ENCODE measurements around the gene SLC43A2. TPM values are rescaled to one million over a fixed set of nuclear protein-coding genes. Genes with fewer than 3 reads are reported as not detected.
A peak's percentile ranks its signal among the peaks of the same experiment; 100 is the strongest.
"Not testable (repeated sequence)": the region's sequence is repeated elsewhere in the genome, so short reads cannot be mapped to it uniquely, and the experiment has no call there.

Gene SLC43A2
- 1 to 10 TPM; 7.1 to 9.2 (median 7.9) TPM for total RNA-seq
- polyA plus RNA-seq: 10 to 100 TPM in 1 of 3 donors, 1 to 10 TPM in 2; 2.4 to 16.5 (median 4.4) TPM

DNA sequence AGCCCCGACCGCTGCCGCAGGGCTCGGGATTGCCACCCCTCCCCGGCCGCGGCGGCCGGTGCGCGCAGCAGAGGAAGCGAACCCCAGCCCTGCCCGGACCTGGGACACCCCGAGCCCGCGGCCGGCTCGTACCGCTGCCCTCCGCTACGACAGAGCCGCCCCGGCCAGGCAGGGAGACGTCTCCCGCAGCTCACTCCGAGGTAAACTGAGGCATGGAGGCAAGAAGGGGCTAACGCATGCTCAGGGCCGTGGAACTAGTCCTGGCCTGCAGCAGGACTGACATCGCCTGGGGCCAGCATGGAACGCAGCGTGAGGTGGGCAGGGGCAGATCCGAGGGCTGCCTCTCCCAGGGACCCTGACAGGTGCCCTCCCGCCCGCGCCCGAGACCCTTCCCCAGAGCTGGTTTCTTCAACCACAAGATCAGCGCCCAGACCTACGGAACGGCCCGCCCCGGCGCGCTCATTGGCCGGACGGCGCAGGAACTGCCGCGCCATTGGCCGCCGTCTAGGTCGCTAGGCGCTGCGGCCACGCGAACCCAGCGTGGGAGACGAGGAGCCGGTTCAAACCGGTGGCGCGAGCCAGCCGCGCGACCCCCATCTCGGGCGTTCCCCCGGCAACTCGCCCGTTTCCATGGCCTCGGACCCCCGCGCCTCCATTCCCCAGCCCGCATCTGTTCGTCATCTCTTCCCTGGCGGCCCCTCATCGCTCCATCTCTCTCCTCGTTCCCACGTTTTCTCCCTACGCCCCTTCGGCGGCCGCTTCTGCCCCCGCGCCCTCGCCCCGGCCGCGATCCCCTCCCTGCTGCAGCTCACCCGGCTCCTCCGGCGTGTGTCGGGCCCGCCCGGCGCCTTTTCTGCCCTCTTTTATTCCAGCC lies at the start of gene SLC43A2:
SLC43A2 (minus strand) TSS at position 853 of the 874 bp plus-strand sequence. CDS start 960 bp downstream, outside the sequence.
- peaks cover 0 to 30% (median 20%) of the 10 kb centered on the region in 4 donors for H3K4me1 ChIP-seq
- H3K27ac ChIP-seq: peak within 1 kb of the TSS; percentile 86 to 97 (median 94)
- peak within 1 kb of the TSS; percentile 57 to 74 (median 66) for H3K4me3 ChIP-seq
- no peaks in the 10 kb centered on the region for H3K9me3 ChIP-seq
- WGBS, 2 donors: 0 to 1% methylated on average over 95 of the region's 95 CpGs
- DNase-seq: peak; percentile 87
- no peaks in the 10 kb centered on the region for H3K27me3 ChIP-seq
- no peaks in the 10 kb centered on the region for H3K36me3 ChIP-seq
- TF ChIP-seq POLR2A (IDR thresholded peaks at IDR 0.05) (no peak), POLR2AphosphoS5 (IDR thresholded peaks at IDR 0.05) (no peak), EP300 (IDR thresholded peaks at IDR 0.05) (no peak)
- TF ChIP-seq, protein P1, sequence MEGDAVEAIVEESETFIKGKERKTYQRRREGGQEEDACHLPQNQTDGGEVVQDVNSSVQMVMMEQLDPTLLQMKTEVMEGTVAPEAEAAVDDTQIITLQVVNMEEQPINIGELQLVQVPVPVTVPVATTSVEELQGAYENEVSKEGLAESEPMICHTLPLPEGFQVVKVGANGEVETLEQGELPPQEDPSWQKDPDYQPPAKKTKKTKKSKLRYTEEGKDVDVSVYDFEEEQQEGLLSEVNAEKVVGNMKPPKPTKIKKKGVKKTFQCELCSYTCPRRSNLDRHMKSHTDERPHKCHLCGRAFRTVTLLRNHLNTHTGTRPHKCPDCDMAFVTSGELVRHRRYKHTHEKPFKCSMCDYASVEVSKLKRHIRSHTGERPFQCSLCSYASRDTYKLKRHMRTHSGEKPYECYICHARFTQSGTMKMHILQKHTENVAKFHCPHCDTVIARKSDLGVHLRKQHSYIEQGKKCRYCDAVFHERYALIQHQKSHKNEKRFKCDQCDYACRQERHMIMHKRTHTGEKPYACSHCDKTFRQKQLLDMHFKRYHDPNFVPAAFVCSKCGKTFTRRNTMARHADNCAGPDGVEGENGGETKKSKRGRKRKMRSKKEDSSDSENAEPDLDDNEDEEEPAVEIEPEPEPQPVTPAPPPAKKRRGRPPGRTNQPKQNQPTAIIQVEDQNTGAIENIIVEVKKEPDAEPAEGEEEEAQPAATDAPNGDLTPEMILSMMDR (IDR thresholded peaks at IDR 0.05): no peak
- intact Hi-C loops (cut with DNase I): loop anchor here (10.0 kb wide), 1 partner anchor 263 kb away; no protein-coding TSS in a partner anchor

DNA sequence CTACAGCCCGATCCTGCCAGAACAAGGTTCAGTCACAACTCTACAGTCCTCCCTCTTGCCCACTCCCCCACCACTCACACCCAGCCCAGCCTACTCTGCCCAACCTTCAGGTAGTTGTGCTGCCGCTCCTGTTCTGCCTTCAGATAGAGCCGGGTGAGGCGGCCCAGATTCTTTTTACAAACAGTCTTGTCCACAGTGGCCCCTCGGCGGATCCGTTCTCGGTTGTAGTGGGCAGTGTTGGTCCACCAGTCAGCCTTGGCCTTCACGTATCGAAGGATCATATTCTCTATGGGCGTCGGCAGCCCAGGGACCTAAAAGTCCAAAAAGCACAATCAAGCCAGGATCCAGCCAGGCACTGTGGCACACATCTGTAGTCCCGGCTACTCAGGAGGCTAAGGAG lies 47.8 kb upstream of the SLC43A2 start:
- DNase-seq: no peak
- H3K27ac ChIP-seq: no peak overlapping the region
- no peaks in the 10 kb centered on the region for H3K9me3 ChIP-seq
- H3K4me3 ChIP-seq: no peak overlapping the region
- 92 to 97% methylated on average over 13 of the region's 13 CpGs for whole genome bisulfite sequencing, 2 donors
- peaks cover 87 to 100% (median 97%) of the 10 kb centered on the region in 4 donors for H3K36me3 ChIP-seq
- H3K27me3 ChIP-seq: no peaks in the 10 kb centered on the region
- intact Hi-C loops (cut with DNase I): no loop called here
- no peaks in the 10 kb centered on the region for H3K4me1 ChIP-seq
- TF ChIP-seq EP300 (IDR thresholded peaks at IDR 0.05) (no peak), POLR2AphosphoS5 (IDR thresholded peaks at IDR 0.05) (no peak), POLR2A (IDR thresholded peaks at IDR 0.05) (no peak)
- TF ChIP-seq, protein P1 (IDR thresholded peaks at IDR 0.05): no peak

- Histone ChIP-seq H3K27me3 (no peaks in the 10 kb centered on the region), H3K4me1 (peaks cover 0 to 19% (median 14%) of the 10 kb centered on the region in 4 donors), H3K4me3 (no peak overlapping the region), H3K9me3 (no peaks in the 10 kb centered on the region), H3K27ac (no peak overlapping the region), H3K36me3 (peaks cover 73 to 97% (median 85%) of the 10 kb centered on the region in 4 donors)
- peak; percentile 67 for DNase-seq
- TF ChIP-seq POLR2AphosphoS5 (IDR thresholded peaks at IDR 0.05) (no peak), EP300 (IDR thresholded peaks at IDR 0.05) (no peak), POLR2A (IDR thresholded peaks at IDR 0.05) (no peak)
- TF ChIP-seq, protein P1 (IDR thresholded peaks at IDR 0.05): no peak
- intact Hi-C loops (cut with DNase I): no loop called here
- 90 to 94% methylated on average over 26 of the region's 26 CpGs for WGBS, 2 donors
These were observed 44.6 kb upstream of the SLC43A2 start for GRCh38 chr17:1673041-1673785.

- DNase-seq; H3K9me3 ChIP-seq; intact Hi-C loops (cut with DNase I); H3K27me3 ChIP-seq; H3K27ac ChIP-seq; H3K4me3 ChIP-seq: not testable (repeated sequence)
- WGBS, 2 donors: 94 to 96% methylated on average over 5 of the region's 5 CpGs
- peaks cover 0 to 12% (median 1%) of the 10 kb centered on the region in 4 donors for H3K4me1 ChIP-seq
- H3K36me3 ChIP-seq: peaks cover 34 to 96% (median 56%) of the 10 kb centered on the region in 4 donors
These were observed 35.3 kb upstream of the SLC43A2 start for GRCh38 chr17:1663934-1664333.

DNA sequence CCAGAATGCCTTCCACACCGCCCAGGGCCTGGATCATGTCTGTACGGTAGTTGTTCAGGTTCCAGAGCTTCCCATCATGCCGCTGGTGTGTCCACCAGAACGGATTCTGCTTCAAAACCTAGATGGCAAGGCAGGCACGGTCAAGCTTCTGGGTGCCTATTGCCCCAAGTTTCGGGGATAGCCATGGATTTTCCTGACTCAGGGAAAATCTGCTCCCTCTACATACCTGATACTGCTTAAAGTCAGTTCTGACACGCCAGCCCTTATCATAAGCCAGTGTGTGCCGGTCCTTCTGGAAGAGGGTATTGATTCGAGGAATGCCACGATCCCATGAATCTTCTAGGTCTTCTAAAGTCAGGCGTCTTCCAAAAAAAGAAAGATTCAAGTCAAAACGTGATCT lies 32.4 kb upstream of the SLC43A2 start:
- peaks cover 55 to 100% (median 81%) of the 10 kb centered on the region in 4 donors for H3K36me3 ChIP-seq
- H3K4me3 ChIP-seq: no peak overlapping the region
- no peaks in the 10 kb centered on the region for H3K4me1 ChIP-seq
- no peaks in the 10 kb centered on the region for H3K27me3 ChIP-seq
- H3K27ac ChIP-seq: no peak overlapping the region
- intact Hi-C loops (cut with DNase I): no loop called here
- H3K9me3 ChIP-seq: no peaks in the 10 kb centered on the region
- WGBS, 2 donors: 95 to 97% methylated on average over 12 of the region's 12 CpGs
- DNase-seq: no peak
- no peak for TF ChIP-seq POLR2A (IDR thresholded peaks at IDR 0.05)
- TF ChIP-seq, protein P1 (IDR thresholded peaks at IDR 0.05): no peak
- TF ChIP-seq POLR2AphosphoS5 (IDR thresholded peaks at IDR 0.05): no peak
- TF ChIP-seq EP300 (IDR thresholded peaks at IDR 0.05): no peak

Measured in sigmoid colon (tissue), 7 donors.